Measurements from ENCODE around the gene FAM181B.
A peak's percentile ranks its signal among the peaks of the same experiment; 100 is the strongest.

The FAM181B gene

DNA sequence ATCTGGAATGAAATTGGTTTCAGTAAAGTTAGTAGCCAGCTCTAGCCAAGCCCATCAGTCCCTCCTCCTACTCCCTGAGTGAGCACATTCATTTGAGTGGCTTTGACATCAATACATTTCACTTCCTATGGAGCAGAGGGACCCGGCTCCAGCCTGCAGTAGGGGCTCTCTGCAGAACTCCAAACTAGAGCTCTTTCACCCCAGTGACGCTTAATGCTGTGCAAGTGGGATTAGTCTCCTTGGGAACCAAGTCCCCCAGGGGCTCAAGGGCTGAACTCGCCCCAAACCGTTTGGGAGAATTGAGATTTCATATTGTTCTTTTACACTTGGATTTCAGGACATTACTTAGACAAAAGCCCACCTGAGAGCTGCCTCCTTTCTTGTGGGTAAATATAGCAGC, 4.4 kb upstream of the FAM181B start:
- no peak for ATAC-seq (ENCODE audit: low read depth)
- TF ChIP-seq CTCF (IDR thresholded peaks at IDR 0.05; ENCODE audit: poor library complexity, severe bottlenecking), result no peak
- H3K4me3 ChIP-seq (ENCODE audit: severe bottlenecking), result no peak overlapping the region
- H3K27me3 ChIP-seq (ENCODE audit: insufficient read depth, poor library complexity, severe bottlenecking), result no peaks in the 10 kb centered on the region
- no peak overlapping the region for H3K27ac ChIP-seq (ENCODE audit: poor library complexity, severe bottlenecking)
- no peaks in the 10 kb centered on the region for H3K36me3 ChIP-seq (ENCODE audit: low read depth)
- H3K9me3 ChIP-seq (ENCODE audit: severe bottlenecking), result no peaks in the 10 kb centered on the region
- H3K4me1 ChIP-seq (ENCODE audit: insufficient read depth, poor library complexity, severe bottlenecking), result no peaks in the 10 kb centered on the region
- no peak for DNase-seq (ENCODE audit: low spot score)

DNA sequence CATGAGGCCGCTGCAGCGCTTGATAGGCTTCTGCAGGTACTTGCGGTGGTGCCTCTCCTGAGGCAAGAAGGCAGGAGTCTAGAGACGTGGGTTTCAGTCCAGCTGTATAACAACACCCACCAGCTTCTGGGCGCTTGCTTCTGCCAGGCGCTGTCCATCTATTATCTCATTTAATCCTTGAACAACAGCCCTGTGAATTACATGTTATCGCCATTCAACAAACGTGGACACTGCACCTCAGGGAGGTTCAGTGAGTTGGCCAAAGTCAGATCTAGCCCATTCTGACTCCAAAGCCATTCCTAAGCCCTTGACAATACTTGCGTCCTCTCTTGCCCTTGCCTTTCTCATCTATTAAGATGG, 436 bp upstream of the FAM181B start:
- H3K27me3 ChIP-seq (ENCODE audit: insufficient read depth, poor library complexity, severe bottlenecking), result peaks cover 10% of the 10 kb centered on the region
- H3K4me1 ChIP-seq (ENCODE audit: insufficient read depth, poor library complexity, severe bottlenecking), result no peaks in the 10 kb centered on the region
- no peaks in the 10 kb centered on the region for H3K36me3 ChIP-seq (ENCODE audit: low read depth)
- peak overlapping the region; percentile 43 for H3K4me3 ChIP-seq (ENCODE audit: severe bottlenecking)
- no peak overlapping the region for H3K27ac ChIP-seq (ENCODE audit: poor library complexity, severe bottlenecking)
- ATAC-seq (ENCODE audit: low read depth) (no peak), DNase-seq (ENCODE audit: low spot score) (no peak)
- no peaks in the 10 kb centered on the region for H3K9me3 ChIP-seq (ENCODE audit: severe bottlenecking)
- no peak for TF ChIP-seq CTCF (IDR thresholded peaks at IDR 0.05; ENCODE audit: poor library complexity, severe bottlenecking)

GRCh38 chr11:82732734-82733443, 775 bp downstream of the FAM181B start:
- peak; percentile 44 for ATAC-seq (ENCODE audit: low read depth)
- peak; percentile 27 for TF ChIP-seq CTCF (IDR thresholded peaks at IDR 0.05; ENCODE audit: poor library complexity, severe bottlenecking)
- Histone ChIP-seq H3K4me3 (ENCODE audit: severe bottlenecking) (peak overlapping the region; percentile 43), H3K9me3 (ENCODE audit: severe bottlenecking) (no peaks in the 10 kb centered on the region), H3K27me3 (ENCODE audit: insufficient read depth, poor library complexity, severe bottlenecking) (peaks cover 10% of the 10 kb centered on the region), H3K27ac (ENCODE audit: poor library complexity, severe bottlenecking) (no peak overlapping the region), H3K4me1 (ENCODE audit: insufficient read depth, poor library complexity, severe bottlenecking) (no peaks in the 10 kb centered on the region), H3K36me3 (ENCODE audit: low read depth) (no peaks in the 10 kb centered on the region)
- DNase-seq (ENCODE audit: low spot score), result no peak

DNA sequence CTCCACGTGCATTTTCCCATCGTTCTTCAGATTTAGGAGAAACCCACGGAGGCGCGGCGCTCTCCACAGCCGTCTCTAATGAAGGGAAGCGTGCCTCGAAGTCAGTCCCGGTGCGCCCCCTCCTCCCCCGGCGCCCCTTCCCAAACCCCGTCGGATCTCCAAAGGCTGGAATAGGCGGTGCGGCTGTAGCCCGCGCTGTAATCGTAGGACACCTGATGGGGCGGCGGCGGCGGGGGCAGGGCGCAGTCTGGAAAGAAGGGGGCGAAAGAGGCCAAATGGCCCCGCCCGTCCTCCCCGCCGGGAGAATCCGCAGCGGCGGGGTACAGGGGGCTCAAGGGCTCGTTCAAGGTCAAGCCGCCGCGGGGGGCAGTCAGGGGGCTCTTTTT, 1.3 kb downstream of the FAM181B start:
- H3K36me3 ChIP-seq (ENCODE audit: low read depth), result no peaks in the 10 kb centered on the region
- TF ChIP-seq CTCF (IDR thresholded peaks at IDR 0.05; ENCODE audit: poor library complexity, severe bottlenecking), result no peak
- H3K4me3 ChIP-seq (ENCODE audit: severe bottlenecking), result peak overlapping the region; percentile 43
- H3K9me3 ChIP-seq (ENCODE audit: severe bottlenecking), result no peaks in the 10 kb centered on the region
- no peak for DNase-seq (ENCODE audit: low spot score)
- H3K27ac ChIP-seq (ENCODE audit: poor library complexity, severe bottlenecking), result no peak overlapping the region
- H3K27me3 ChIP-seq (ENCODE audit: insufficient read depth, poor library complexity, severe bottlenecking), result peaks cover 10% of the 10 kb centered on the region
- no peak for ATAC-seq (ENCODE audit: low read depth)
- no peaks in the 10 kb centered on the region for H3K4me1 ChIP-seq (ENCODE audit: insufficient read depth, poor library complexity, severe bottlenecking)

- no peak overlapping the region for H3K27ac ChIP-seq (ENCODE audit: poor library complexity, severe bottlenecking)
- peaks cover 10% of the 10 kb centered on the region for H3K27me3 ChIP-seq (ENCODE audit: insufficient read depth, poor library complexity, severe bottlenecking)
- no peaks in the 10 kb centered on the region for H3K4me1 ChIP-seq (ENCODE audit: insufficient read depth, poor library complexity, severe bottlenecking)
- DNase-seq (ENCODE audit: low spot score), result no peak
- no peaks in the 10 kb centered on the region for H3K9me3 ChIP-seq (ENCODE audit: severe bottlenecking)
- no peaks in the 10 kb centered on the region for H3K36me3 ChIP-seq (ENCODE audit: low read depth)
- ATAC-seq (ENCODE audit: low read depth), result no peak
- no peak for TF ChIP-seq CTCF (IDR thresholded peaks at IDR 0.05; ENCODE audit: poor library complexity, severe bottlenecking)
- no peak overlapping the region for H3K4me3 ChIP-seq (ENCODE audit: severe bottlenecking)
These were observed 1.9 kb downstream of the FAM181B start for GRCh38 chr11:82731691-82732277.

All from RWPE2 (cell line).